Mesenchymal stem cell (in vitro differentiated cells and primary cell): ENCODE data around the gene C1orf35.
A peak's percentile ranks its signal among the peaks of the same experiment; 100 is the strongest.

Experiments used
- DNase-seq: peaks from one replicate; pipeline ENCODE4 v3.0.0-alpha.2; 2013
- H2AFZ ChIP-seq: one replicate; pipeline ENCODE4 v1.6.1; 2013; ENCODE audit warnings: low read depth, mild to moderate bottlenecking, control low read depth, inconsistent platforms, low read length, moderate library complexity
- H2AK5ac ChIP-seq: 2 replicates; pipeline ENCODE4 v1.6.1; 2013; ENCODE audit warnings: low read length, moderate library complexity, mild to moderate bottlenecking, inconsistent platforms; ENCODE audit not compliant: severe bottlenecking
- H2BK120ac ChIP-seq: one replicate; pipeline ENCODE4 v1.6.1; 2013; ENCODE audit warnings: low read depth, mild to moderate bottlenecking, inconsistent platforms, low read length, moderate library complexity
- H2BK12ac ChIP-seq, 2 experiments: one replicate each; pipeline ENCODE4 v1.6.1; 2013; ENCODE audit warnings: inconsistent platforms in 2 of 2, low read length in 2 of 2, mild to moderate bottlenecking in 2 of 2, moderate library complexity in 2 of 2, control low read depth in 1 of 2
- H2BK15ac ChIP-seq: one replicate; pipeline ENCODE4 v1.6.1; 2013; ENCODE audit warnings: mild to moderate bottlenecking, low read depth, inconsistent platforms; ENCODE audit not compliant: poor library complexity, severe bottlenecking
- H2BK5ac ChIP-seq: 2 replicates; pipeline ENCODE4 v1.6.1; 2013; ENCODE audit warnings: low read depth, mild to moderate bottlenecking, low read length, control low read depth, inconsistent platforms; ENCODE audit not compliant: poor library complexity, severe bottlenecking
- H3K14ac ChIP-seq, 2 experiments: one replicate each; pipeline ENCODE4 v1.6.1; 2013; ENCODE audit warnings: inconsistent platforms in 2 of 2, low read length in 2 of 2, control low read depth in 1 of 2, mild to moderate bottlenecking in 1 of 2, moderate library complexity in 1 of 2
- H3K18ac ChIP-seq, 2 experiments: one replicate each; pipeline ENCODE4 v1.6.1; 2013; ENCODE audit warnings: inconsistent platforms in 2 of 2, low read length in 2 of 2, control low read depth in 1 of 2, low read depth in 1 of 2, mild to moderate bottlenecking in 1 of 2
- H3K23ac ChIP-seq, 2 experiments: one replicate each; pipeline ENCODE4 v1.6.1; 2013; ENCODE audit warnings: inconsistent platforms in 2 of 2, low read length in 2 of 2, mild to moderate bottlenecking in 2 of 2, moderate library complexity in 2 of 2, control low read depth in 1 of 2
- H3K27ac ChIP-seq: 2 replicates; pipeline ENCODE4 v1.5.1; 2013; ENCODE audit warnings: mild to moderate bottlenecking, moderate library complexity, low read length, control low read depth, inconsistent platforms; ENCODE audit not compliant: poor library complexity, severe bottlenecking
- H3K27me3 ChIP-seq, 2 experiments: 2 replicates each; pipeline versions ENCODE4 v1.6.1 to v1.7.0; 2013; ENCODE audit warnings: low read length in 2 of 2, mild to moderate bottlenecking in 2 of 2, moderate library complexity in 2 of 2, control low read depth in 1 of 2, inconsistent platforms in 1 of 2; ENCODE audit not compliant: control insufficient read depth in 1 of 2, insufficient read depth in 1 of 2
- H3K36me3 ChIP-seq, 2 experiments: 2 replicates each; pipeline versions ENCODE4 v1.6.1 to v1.7.0; 2013; ENCODE audit warnings: low read length in 2 of 2, control low read depth in 1 of 2, inconsistent platforms in 1 of 2, low read depth in 1 of 2, mild to moderate bottlenecking in 1 of 2; ENCODE audit not compliant: insufficient read depth in 2 of 2, control insufficient read depth in 1 of 2
- H3K4ac ChIP-seq, 2 experiments: one replicate each; pipeline ENCODE4 v1.6.1; 2013; ENCODE audit warnings: inconsistent platforms in 2 of 2, low read length in 2 of 2, mild to moderate bottlenecking in 2 of 2, moderate library complexity in 2 of 2, control low read depth in 1 of 2, low read depth in 1 of 2
- H3K4me1 ChIP-seq: 2 replicates; pipeline ENCODE4 v1.6.1; 2013; ENCODE audit warnings: low read depth, low read length, control low read depth; ENCODE audit not compliant: control insufficient read depth, insufficient read depth
- H3K4me2 ChIP-seq: 2 replicates; pipeline ENCODE4 v1.6.1; 2013; ENCODE audit warnings: low read length, mild to moderate bottlenecking, inconsistent platforms; ENCODE audit not compliant: poor library complexity, severe bottlenecking
- H3K4me3 ChIP-seq, 2 experiments: 2 replicates each; pipeline versions ENCODE4 v1.5.1 to v1.7.0; 2013; ENCODE audit warnings: low read length in 2 of 2, mild to moderate bottlenecking in 2 of 2, control low read depth in 1 of 2, low read depth in 1 of 2; ENCODE audit not compliant: insufficient read depth in 1 of 2
- H3K79me1 ChIP-seq: replicated peaks from 2 replicates; pipeline ENCODE4 v1.6.1; 2013; ENCODE audit warnings: mild to moderate bottlenecking, control low read depth, low read length, inconsistent platforms; ENCODE audit not compliant: poor library complexity, severe bottlenecking
- H3K9ac ChIP-seq: 2 replicates; pipeline ENCODE4 v1.7.0; 2013; ENCODE audit warnings: mild to moderate bottlenecking, low read length, moderate library complexity
- H3K9me3 ChIP-seq: 2 replicates; pipeline ENCODE4 v1.7.0; 2013; ENCODE audit warnings: mild to moderate bottlenecking, low read length; ENCODE audit not compliant: control insufficient read depth
- H4K8ac ChIP-seq: one replicate; pipeline ENCODE4 v1.6.1; 2013; ENCODE audit warnings: inconsistent platforms, mild to moderate bottlenecking, low read length, moderate library complexity
- H4K91ac ChIP-seq: one replicate; pipeline ENCODE4 v1.6.1; 2013; ENCODE audit warnings: mild to moderate bottlenecking, low read length, inconsistent platforms
- WGBS: methylation state at CpG from one replicate; pipeline ENCODE4 v1.1.7; 2013; ENCODE audit warnings: mixed read lengths; 5-methylcytosine and 5-hydroxymethylcytosine counted together

Gene C1orf35

DNA sequence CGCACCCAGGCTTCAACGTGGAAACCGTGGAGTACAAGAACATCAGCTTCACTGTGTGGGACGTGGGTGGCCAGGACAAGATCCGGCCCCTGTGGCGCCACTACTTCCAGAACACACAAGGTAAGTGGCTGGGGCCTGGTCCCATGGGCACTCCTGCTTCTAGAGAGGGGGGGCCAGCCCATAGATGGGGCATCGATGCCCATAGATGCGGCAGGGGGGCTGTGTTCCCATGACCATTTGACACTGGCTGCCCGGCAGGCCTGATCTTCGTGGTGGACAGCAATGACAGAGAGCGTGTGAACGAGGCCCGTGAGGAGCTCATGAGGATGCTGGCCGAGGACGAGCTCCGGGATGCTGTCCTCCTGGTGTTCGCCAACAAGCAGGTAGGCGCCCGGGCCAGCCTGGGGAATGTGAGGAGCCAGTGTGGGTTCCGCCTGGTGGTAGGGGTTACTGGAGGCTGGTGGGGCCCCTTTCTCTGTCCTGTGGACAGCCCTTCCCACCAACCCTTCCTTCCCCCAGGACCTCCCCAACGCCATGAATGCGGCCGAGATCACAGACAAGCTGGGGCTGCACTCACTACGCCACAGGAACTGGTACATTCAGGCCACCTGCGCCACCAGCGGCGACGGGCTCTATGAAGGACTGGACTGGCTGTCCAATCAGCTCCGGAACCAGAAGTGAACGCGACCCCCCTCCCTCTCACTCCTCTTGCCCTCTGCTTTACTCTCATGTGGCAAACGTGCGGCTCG, 5.6 kb downstream of the C1orf35 start:
- 96% methylated on average over 27 of the region's 34 CpGs for WGBS

DNA sequence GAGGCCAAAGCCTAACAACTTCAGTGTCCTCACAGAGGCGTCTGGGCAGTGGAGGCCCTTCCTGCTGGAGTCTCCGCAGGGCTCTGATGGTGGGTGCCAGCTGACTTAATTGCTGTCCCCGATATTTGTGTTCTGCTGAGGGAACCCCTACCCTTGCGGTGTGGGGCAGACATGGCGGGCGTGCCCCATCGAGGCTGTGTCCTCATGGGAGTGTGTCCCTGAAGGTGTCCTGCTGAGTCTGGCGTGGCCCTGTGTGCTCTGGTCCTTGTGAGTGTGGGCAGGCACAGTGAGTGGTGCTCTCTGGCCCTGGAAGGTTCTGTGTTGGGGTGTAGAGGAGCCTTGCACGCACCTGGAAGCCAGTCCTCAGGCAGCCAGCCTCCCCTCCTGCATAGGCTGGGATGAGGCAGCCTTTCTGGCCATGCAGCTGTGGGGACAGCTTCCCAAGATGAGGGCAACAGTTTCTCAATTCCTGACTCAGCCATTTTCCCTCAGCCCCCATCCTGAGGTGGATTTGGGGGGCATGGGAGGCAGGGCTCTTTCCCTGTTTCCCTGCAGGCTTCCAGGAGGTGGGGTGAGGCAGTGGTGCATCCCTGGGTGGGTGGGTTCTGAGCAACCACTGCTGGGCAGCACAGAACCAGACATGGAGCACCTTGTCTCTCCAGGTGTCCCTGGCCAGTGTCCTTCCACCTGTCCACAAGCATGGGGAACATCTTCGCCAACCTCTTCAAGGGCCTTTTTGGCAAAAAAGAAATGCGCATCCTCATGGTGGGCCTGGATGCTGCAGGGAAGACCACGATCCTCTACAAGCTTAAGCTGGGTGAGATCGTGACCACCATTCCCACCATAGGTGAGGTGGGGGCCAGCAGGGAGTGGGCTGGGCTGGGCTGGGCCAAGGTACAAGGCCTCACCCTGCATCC, 6.5 kb downstream of the C1orf35 start:
- Histone ChIP-seq H4K8ac (no peak overlapping the region), H3K9me3 (peaks cover 8% of the 10 kb centered on the region)

More for the DNA sequence above, 5.6 kb downstream of the C1orf35 start:
- peaks cover 5% of the 10 kb centered on the region for H3K79me1 ChIP-seq
- H3K36me3 ChIP-seq: peaks cover 81 to 85% of the 10 kb centered on the region in 2 experiments
- peaks cover 8% of the 10 kb centered on the region for H3K9me3 ChIP-seq
- H3K4me3 ChIP-seq: no peak overlapping the region
- H3K18ac ChIP-seq: no peak overlapping the region
- no peak overlapping the region for H4K91ac ChIP-seq
- H2BK12ac ChIP-seq: no peak overlapping the region
- H3K27me3 ChIP-seq: no peaks in the 10 kb centered on the region
- H2AK5ac ChIP-seq: no peak overlapping the region
- H2BK120ac ChIP-seq: no peak overlapping the region
- no peak overlapping the region for H2AFZ ChIP-seq
- H3K4ac ChIP-seq: no peak overlapping the region
- H3K27ac ChIP-seq: no peak overlapping the region
- no peak overlapping the region for H3K4me2 ChIP-seq
- H3K23ac ChIP-seq: no peak overlapping the region
- H2BK5ac ChIP-seq: no peak overlapping the region
- H2BK15ac ChIP-seq: no peak overlapping the region
- DNase-seq: no peak
- no peak overlapping the region for H3K14ac ChIP-seq
- H4K8ac ChIP-seq: no peak overlapping the region
- H3K9ac ChIP-seq: no peak overlapping the region
- peaks cover 21% of the 10 kb centered on the region for H3K4me1 ChIP-seq

DNA sequence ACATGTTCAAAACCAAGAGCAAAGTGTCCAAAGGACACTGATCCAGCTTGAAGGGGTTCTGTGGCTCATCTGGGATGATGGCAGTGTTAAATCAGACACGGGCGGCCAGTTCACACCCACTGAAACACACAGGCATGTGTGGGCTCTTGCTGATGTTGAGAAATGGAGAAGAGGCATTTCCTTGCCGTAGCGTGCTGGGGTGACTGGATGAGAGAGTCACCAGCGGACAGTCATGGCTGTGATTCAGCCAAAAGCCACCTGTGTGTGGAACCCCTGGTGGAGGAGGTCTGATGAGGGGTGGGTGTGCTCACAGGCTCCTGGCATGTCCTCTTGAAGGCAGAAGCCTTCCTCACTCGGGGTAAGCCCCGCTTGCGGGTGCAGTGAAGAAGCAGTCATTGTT, 7.2 kb downstream of the C1orf35 start:
- Histone ChIP-seq H2AFZ (no peak overlapping the region), H3K4ac (no peak overlapping the region), H3K18ac (no peak overlapping the region), H3K4me2 (no peak overlapping the region), H3K14ac (no peak overlapping the region), H3K79me1 (no peaks in the 10 kb centered on the region), H3K27ac (no peak overlapping the region), H2BK12ac (no peak overlapping the region), H3K36me3 (peaks cover 79 to 89% of the 10 kb centered on the region in 2 experiments), H2BK5ac (no peak overlapping the region), H3K4me1 (peaks cover 17% of the 10 kb centered on the region), H3K23ac (peak overlapping the region in 1 of 2 experiments; percentile 53), H2BK15ac (no peak overlapping the region), H4K91ac (no peak overlapping the region), H2AK5ac (no peak overlapping the region), H2BK120ac (no peak overlapping the region), H3K4me3 (no peak overlapping the region), H4K8ac (no peak overlapping the region), H3K27me3 (no peaks in the 10 kb centered on the region), H3K9ac (no peak overlapping the region), H3K9me3 (peaks cover 8% of the 10 kb centered on the region)
- no peak for DNase-seq
- 95% methylated on average over 8 of the region's 8 CpGs for WGBS

More for the DNA sequence above, 6.5 kb downstream of the C1orf35 start:
- Histone ChIP-seq H3K27ac (no peak overlapping the region), H3K14ac (no peak overlapping the region), H3K18ac (no peak overlapping the region), H3K79me1 (peaks cover 2% of the 10 kb centered on the region), H2BK12ac (no peak overlapping the region), H3K9ac (no peak overlapping the region), H2AFZ (no peak overlapping the region), H3K4ac (no peak overlapping the region), H3K36me3 (peaks cover 82 to 88% of the 10 kb centered on the region in 2 experiments), H3K4me3 (no peak overlapping the region), H2BK120ac (no peak overlapping the region), H2BK5ac (no peak overlapping the region), H2BK15ac (no peak overlapping the region), H2AK5ac (no peak overlapping the region), H3K27me3 (no peaks in the 10 kb centered on the region), H4K91ac (no peak overlapping the region), H3K23ac (no peak overlapping the region), H3K4me2 (no peak overlapping the region), H3K4me1 (peaks cover 19% of the 10 kb centered on the region)
- 99% methylated on average over 10 of the region's 13 CpGs for WGBS
- DNase-seq: no peak

DNA sequence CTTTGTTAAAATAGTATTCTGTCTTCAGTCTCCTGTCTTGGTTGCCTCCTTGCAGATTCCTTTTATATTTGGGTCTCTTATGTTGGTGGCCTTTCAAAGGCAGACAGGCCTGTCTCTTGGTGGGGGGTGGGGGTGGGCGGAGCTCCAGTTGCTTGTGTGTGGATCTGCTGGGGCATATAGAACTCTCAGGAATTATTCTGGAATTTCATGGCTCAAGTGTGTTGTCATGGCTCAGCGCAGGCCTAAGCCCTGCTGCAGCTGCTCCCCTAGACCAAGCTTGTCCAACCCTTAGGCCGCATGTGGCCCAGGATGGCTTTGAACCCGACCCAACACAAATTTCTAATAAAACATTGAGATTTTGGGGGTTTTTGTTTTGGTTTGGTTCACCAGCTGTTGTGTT, 8.0 kb downstream of the C1orf35 start:
- no peak overlapping the region for H2AK5ac ChIP-seq
- no peak overlapping the region for H2BK120ac ChIP-seq
- H4K8ac ChIP-seq: no peak overlapping the region
- H3K4me2 ChIP-seq: no peak overlapping the region
- peaks cover 23% of the 10 kb centered on the region for H3K4me1 ChIP-seq
- no peak overlapping the region for H3K9ac ChIP-seq
- H4K91ac ChIP-seq: no peak overlapping the region
- no peak overlapping the region for H3K14ac ChIP-seq
- DNase-seq: no peak
- 98% methylated on average over 2 of the region's 4 CpGs for WGBS
- no peaks in the 10 kb centered on the region for H3K27me3 ChIP-seq
- no peak overlapping the region for H2BK15ac ChIP-seq
- H3K4ac ChIP-seq: no peak overlapping the region
- H2AFZ ChIP-seq: no peak overlapping the region
- H3K36me3 ChIP-seq: peaks cover 73 to 84% of the 10 kb centered on the region in 2 experiments
- no peak overlapping the region for H3K18ac ChIP-seq
- peaks cover 8% of the 10 kb centered on the region for H3K9me3 ChIP-seq
- no peak overlapping the region for H3K27ac ChIP-seq
- H2BK5ac ChIP-seq: no peak overlapping the region
- H3K4me3 ChIP-seq: no peak overlapping the region
- no peak overlapping the region for H2BK12ac ChIP-seq
- no peaks in the 10 kb centered on the region for H3K79me1 ChIP-seq
- H3K23ac ChIP-seq: no peak overlapping the region
